HT-29 (cell line): ENCODE measurements around the gene GALNT3. TPM values are rescaled to one million over a fixed set of nuclear protein-coding genes. Genes with fewer than 3 reads are reported as not detected.

Experiments used
- DNase-seq: peaks from one replicate; pipeline ENCODE4 v3.0.0-alpha.2; 2015; ENCODE audit warnings: low spot score
- total RNA-seq: library from RNA; depleted of rRNA; stranded (reverse); fragments of >200 nt; shearing (Covaris generic); gene quantifications from 2 replicates; pipeline ENCODE4 v1.2.3, GENCODE V29; 2014

The GALNT3 gene
- total RNA-seq, 1 experiment from 2014 or later: 35.2 TPM

DNA sequence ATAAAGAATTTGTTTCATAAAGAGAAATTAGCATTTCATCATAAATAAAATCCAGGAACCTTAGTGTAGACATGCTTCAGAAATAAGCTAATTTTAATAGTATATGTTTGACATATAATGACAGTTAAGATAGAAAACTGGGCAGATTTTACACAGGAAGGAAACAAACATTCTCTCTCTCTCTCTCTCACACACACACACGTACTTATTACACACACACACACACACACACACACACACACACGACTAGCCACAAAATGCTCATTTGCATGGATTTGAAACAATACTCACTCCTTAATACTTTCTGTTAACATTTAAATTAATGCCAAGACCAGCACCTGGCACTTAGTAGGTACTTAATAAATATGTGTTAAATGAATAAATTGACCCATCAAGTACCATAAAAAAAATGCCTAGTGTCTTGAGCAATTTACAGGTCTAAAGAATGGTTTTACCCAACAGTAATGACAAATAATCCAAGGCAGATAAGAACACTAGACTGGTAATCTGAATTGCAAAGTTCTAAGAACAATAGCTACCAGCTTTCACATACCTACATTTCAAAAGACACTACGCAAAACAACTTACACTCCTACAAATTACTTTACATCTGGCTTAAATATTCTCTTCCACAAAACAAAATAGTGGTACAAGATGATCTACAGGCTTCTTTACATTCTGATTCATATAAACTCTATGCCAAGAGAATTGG is 2.9 kb upstream of the GALNT3 start:
- no peak for DNase-seq

DNA sequence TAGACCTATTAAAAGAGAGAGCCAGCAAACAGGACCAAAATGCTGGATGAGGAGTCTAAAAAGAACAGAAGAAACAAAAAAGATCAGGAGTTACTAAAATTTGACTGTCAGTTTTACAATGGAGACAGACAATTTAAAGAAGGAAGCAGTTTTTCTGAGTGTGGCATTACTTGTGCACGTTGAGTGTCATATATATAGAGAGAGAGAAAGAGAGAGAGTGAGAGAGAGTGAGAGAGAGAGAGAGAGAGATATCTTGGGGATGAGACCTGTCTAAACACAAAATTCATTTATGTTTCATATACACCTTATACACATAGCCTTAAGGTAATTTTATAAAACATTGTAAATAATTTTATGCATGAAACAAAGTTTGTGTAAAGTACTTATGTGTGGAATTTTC is 2.1 kb upstream of the GALNT3 start:
- DNase-seq: no peak

DNA sequence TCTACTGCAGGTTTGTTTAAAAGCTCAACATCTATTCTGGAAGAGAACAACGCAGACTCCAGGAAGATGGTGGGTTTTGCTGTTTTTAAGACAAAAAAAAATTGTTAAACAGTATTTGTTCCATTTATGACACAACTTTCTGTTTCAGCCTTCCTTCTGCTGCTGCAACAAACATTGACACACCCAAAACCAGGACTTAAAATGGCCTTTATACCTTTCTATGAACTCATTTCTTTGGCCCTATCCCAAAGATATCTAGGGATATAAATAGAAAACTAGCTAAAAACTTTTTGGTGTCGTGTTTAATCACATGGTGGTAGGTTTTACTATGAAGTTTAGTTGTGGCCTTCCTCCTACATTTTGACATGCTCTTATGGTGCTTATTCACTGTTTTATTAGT is 964 bp upstream of the GALNT3 start:
- DNase-seq: peak; percentile 35

DNA sequence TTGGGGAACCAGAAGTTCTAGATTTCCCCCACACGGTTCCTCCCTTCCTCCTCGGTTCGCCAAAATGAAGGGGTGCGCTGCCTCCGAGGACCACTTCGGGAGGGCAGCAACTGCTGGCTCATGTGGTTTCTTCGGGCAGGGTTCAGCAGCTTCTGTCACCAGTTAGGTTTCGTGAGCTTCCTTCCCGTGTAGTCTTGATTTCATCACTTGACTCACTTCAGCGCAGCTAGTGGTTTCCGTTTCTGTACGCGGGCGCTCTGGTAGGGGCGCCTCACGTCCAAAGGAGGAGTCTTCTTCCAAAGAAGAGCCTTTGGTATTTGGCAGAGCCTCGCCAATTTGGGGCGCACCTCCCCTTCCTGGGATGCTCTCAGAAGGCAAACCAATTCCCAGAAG is 485 bp upstream of the GALNT3 start:
- peak; percentile 69 for DNase-seq

- peak; percentile 74 for DNase-seq
Measured at GRCh38 chr2:165793161-165793778, 777 bp downstream of the GALNT3 start.

DNA sequence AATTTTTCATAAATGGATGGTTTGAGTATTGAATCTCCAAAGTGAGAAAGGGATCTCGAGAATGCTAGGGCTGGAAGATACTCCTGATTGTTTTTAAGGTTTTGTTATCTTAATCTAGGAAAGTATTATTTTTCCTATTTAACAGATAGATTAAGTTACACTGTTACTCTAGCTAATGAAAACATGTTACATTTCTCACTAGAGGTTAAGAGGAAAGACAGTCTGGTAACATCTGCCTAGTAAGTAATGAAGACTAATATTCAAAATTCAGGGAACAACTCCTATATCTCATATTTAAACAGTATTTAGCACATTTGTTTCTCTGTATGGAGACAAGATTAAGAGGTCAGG is 2.0 kb downstream of the GALNT3 start:
- peak; percentile 50 for DNase-seq

GRCh38 chr2:165791421-165792103 is 2.5 kb downstream of the GALNT3 start:
- DNase-seq: no peak

- no peak for DNase-seq
Measured at GRCh38 chr2:165790466-165790865, 3.6 kb downstream of the GALNT3 start.

DNA sequence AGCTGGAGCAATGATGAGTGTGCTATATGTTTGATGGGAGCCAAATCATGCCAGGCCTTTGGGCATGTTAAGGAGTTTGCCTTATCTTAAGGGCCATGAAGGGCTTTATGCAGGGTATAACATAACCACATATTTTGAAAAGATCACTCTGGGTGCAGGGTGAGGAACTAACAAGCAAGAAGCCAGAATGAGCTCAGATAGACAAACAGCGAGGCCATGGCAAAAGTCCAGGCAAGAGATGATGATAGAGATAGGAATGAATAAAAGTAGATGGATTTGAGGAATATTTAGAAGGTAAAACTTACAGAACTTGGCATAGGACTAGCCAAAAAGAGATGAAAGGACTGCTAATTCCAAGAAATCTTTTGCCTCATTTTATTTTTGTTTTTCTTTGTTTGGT is 6.7 kb downstream of the GALNT3 start:
- no peak for DNase-seq

DNA sequence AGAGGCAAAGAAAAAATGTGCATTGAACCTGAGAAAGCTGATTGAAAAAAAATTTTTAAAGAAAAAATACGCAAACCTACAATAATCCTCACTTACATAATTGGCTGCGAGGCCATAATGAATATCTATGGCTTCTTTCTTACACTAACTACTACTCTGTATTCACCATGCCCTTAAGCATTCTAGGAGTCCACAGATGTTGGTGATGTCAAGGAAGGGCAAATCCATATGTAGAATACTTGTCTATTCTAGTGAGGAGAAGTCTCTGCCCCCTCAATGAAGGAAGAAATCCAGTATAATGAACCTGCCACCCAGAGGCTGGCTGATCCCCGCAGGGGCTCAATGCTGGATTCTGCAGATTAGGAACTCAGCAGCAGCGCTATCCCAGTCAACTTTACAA is 14.3 kb downstream of the GALNT3 start:
- DNase-seq: no peak

GRCh38 chr2:165778653-165779451 is 15.2 kb downstream of the GALNT3 start:
- DNase-seq: peak; percentile 33

DNA sequence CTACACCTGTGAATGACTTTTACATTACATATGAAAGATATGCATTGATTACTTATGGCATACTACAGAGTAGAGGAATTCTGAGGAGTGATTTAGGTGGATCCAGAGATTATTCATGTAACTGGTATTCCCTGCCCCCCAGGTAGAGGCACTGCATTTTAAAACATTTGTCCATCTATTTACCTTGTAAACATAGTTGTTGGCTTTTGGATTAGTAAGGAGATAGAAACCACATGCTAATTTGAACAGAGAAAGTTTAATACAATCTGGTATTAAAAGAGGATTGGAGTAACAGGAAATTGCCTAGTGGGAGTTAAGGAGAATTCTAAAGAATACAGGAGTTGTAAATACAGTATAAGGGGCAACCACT is 15.9 kb downstream of the GALNT3 start:
- no peak for DNase-seq

DNA sequence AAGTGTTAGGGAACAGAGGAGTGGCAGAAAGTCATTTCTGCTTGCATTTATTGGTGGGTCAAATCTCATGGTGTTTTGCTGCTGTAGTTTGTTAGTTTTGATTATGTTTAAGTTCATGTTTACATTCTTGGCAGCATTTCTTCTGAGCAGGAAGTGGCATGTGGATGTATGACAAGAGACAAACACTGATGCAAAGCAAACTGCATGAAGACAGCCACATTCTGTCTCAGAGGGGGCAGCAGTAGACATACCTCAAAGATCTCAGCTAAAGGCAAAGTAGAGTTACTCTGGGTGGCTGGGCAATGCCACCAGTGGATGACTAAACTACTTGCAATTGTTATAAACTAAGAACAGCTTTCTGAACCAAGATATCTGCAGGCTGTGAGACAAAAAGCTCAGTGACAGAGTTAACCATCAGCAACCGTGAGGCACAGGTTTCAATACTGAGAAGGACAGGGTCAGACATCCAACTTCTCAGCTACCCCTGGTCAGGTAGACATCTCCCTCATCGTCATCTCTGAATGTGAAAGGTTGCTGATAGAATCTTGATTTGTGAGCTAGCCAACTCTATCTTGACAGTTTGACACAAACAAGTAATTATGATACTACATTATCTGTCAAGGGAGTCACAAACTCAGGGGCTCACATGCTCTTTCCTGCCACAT is 16.4 kb downstream of the GALNT3 start:
- DNase-seq: peak; percentile 11

- DNase-seq: no peak
Measured at GRCh38 chr2:165776796-165777195, 17.3 kb downstream of the GALNT3 start.

DNA sequence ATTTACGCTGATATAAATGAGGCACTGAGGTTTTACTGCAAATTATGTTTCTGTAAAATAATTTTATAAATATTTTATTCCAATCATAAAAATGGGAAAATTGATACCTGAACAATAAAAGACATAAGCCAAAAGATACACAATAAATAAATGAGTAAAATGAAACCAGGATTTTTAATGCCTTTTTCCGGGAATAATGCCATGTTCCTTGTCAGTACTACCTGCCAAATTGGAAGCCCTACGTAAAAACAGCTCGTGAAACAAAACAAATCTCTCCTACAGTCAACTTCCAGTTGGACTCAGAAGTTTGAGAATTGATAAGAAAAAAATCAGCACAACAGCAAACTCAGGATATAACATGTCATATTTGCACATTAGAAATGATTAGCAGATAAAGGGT is 18.0 kb downstream of the GALNT3 start:
- no peak for DNase-seq

- no peak for DNase-seq
Measured at GRCh38 chr2:165773684-165774083, 20.4 kb downstream of the GALNT3 start.

DNA sequence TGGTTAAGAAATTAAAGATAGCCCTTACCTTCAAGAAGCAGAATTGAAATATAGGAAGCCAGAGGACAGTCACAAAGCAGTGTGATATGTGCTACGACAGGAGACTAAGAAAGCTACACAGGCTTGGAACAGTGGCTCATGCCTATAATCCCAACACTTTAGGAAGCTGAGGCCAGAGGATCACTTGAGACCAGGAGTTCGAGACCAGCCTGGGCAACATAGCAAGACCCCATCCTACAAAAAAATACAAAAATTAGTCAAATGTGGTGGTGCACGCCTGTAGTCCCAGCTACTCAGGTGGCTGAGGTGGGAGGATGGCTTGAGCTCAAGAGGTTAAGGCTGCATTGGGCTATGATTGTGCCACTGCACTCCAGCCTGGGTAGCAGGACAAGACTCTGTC is 21.9 kb downstream of the GALNT3 start:
- no peak for DNase-seq

DNA sequence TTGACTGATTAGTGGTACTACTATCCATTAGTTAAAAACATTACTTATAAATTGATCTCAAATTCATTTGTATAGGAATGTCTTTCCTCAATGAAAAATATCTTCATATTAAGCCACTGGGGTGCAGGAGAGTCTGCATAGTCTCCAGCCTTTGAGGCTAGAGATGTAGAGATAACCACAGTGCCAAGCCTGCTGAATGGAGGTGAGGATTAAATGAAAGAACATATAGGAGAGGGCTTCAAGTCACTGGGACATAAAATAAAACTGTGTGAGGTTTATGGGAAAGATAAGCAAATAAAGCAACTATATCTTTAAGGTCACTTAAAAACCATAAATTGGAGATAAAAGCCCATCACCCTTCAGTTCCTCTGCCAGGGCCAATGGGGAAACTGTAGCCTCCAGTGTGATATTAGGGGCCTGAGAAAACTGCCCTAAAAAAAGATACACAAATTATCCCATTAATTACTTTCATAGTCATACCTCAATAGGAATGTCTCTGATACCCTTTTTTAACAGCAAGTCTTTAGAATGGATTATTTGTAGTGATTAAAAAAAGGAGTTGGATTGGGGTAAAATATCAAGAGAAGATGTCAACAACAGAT is 27.6 kb downstream of the GALNT3 start:
- DNase-seq: peak; percentile 43

- no peak for DNase-seq
Measured at GRCh38 chr2:165762723-165763122, 31.3 kb downstream of the GALNT3 start.

- peak; percentile 48 for DNase-seq
Measured at GRCh38 chr2:165757906-165758675, 36.0 kb downstream of the GALNT3 start.

DNA sequence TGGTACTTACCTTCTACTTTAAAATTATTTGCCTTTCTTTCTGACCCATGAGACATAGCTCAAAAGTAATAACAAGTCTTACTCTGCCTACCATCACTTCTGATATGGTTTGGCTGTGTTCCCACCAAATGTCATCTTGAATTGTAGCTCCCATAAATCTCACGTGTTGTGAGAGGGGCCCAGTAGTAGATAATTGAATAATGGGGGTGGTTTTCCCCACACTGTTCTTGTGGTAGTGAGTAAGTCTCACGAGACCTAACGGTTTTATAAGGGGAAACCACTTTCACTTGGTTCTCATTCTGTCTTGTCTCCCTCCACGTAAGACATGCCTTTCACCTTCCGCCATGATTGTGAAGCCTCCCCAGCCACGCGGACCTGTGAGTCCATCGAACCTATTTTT is 47.5 kb downstream of the GALNT3 start:
- DNase-seq: no peak
